HG02870 (cell line): Measurements from ENCODE around the gene TMEM164.

ENCODE experiments used
- ATAC-seq: cut with Tn5 transposase; IDR thresholded peaks from one replicate; pipeline ENCODE4 v1.9.1; 2021; ENCODE audit warnings: mild to moderate bottlenecking, moderate library complexity; ENCODE audit not compliant: unreplicated experiment

Gene TMEM164

GRCh38 chrX:110161361-110161686, 158.4 kb downstream of the TMEM164 start:
- no peak for ATAC-seq

DNA sequence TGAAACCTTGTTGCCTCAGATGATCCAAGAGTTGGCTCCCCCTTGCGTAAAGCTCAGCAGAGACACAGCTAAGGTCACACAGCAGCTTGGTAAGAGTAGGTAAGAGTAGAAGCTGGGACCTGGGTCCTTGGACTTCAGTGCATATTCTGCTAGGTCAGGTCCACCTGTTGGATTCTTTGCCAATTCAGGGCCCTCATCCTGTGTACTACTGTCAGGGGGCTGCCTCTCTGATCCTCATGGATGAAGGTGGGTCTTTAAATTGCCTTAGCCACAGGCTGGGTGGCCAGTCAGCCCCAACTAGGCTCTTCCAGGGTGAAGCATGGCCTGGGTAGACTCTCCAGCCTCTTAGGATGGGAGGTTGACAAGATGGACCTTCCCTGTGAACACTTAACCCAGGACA, 159.2 kb downstream of the TMEM164 start:
- ATAC-seq, result no peak

- ATAC-seq, result no peak
Measured at GRCh38 chrX:110162867-110163266, 160.0 kb downstream of the TMEM164 start.

- no peak for ATAC-seq
Measured at GRCh38 chrX:110163488-110163887, 160.6 kb downstream of the TMEM164 start.

- no peak for ATAC-seq
Measured at GRCh38 chrX:110167952-110168451, 165.1 kb downstream of the TMEM164 start.

GRCh38 chrX:110168585-110168984, 165.7 kb downstream of the TMEM164 start:
- ATAC-seq, result no peak

DNA sequence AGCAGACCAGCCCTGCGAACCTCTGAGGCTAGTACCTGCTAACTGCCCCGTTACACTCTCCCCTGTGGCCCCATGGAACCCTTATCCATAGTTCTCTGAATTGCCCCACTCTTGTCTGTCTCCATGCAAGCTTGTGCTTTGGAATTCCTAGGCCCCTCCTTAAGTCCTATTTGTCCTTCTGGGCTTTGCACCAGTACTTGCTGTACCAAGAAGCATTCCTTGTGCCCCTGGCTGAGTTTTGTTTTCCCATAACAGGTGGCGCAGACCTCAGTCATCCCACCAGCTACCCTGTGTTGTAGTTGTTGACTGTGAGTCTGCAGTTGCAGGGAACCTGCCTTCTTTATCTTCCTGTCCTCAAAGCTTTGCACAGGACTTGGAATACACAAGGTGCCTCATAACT, 167.1 kb downstream of the TMEM164 start:
- ATAC-seq, result no peak

DNA sequence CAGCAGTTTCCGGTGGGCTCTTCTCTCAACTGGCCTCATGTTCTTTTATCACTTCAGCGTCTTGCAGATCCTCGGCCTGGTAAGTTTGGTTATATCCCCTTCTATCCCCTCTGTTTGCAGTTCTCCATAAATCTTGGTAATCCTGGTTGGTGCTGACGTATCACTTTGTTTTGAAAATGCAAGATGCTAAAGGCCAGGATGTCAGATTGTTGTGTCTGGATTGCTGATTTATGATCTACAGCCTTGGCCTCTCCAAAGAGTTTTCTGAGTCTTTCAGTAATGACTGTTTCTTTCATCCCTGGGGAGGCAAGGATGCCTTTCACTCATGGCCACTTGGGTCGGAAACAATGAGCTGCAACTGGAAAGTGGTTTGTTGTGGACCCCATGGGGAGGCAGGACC, 168.5 kb downstream of the TMEM164 start:
- ATAC-seq, result no peak

DNA sequence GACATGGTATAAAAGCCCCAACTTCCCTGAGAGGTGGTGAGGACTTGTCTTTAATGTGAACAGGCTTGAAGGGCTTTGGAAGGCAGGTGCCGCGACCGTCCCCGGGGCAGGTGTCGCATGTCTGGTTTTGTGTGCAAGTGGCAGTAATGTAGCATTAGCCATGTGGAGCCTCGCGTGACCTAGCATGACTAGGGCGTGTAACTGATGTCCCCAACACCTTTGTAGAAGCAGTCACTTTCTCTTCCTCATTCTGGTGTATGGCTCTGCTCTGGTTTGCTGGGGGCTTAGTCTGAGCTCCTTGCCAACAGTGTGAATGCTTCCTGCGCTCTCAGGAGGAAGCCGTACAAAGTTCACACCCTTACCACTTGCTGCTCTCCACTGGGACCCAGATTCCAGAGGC, 169.3 kb downstream of the TMEM164 start:
- peak; percentile 97 for ATAC-seq

DNA sequence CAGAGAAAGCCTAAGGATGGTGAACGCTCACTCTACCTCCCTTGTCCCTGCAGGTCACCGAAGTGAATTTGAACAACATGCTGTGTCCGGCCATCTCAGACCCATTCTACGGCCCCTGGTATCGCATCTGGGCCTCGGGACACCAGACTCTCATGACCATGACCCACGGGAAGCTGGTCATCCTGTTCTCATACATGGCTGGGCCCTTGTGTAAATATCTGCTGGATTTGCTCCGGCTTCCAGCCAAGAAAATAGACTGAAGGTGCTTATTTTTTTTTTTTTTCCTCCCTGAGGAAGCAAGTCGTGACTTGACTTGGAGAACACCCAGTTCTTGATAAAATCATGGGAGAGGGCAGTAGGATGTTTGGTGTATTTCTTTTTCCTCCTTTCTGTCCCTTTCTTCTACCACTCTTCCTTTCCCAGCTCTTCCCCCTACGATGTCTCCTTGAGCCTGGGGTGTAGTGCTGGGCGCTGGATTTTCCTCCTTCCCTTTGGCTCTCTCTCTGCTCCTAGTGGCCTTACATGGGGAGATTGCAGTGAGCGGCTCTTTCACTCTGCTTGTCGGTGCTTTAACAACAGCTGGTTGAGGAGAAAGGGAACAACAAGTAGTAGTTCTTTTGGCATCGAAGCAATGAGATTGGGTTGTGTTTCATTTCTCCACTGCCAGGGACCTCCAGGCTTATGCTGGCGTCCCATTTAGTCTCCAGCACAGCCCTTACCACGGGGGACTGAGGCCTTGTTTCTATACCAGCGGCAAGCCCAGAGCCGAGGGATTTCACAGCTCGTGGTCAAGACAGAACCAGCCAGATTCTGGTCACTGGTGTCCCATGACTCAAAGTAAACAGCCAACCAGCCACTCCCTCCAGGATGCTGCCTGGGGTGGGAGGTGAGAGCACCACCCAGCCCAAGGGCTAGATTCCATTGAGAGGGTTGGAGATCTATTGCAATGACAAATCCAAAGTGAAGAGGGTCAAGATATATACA, 170.6 kb downstream of the TMEM164 start:
- ATAC-seq, result no peak

GRCh38 chrX:110175146-110175545, 172.2 kb downstream of the TMEM164 start:
- ATAC-seq, result no peak

DNA sequence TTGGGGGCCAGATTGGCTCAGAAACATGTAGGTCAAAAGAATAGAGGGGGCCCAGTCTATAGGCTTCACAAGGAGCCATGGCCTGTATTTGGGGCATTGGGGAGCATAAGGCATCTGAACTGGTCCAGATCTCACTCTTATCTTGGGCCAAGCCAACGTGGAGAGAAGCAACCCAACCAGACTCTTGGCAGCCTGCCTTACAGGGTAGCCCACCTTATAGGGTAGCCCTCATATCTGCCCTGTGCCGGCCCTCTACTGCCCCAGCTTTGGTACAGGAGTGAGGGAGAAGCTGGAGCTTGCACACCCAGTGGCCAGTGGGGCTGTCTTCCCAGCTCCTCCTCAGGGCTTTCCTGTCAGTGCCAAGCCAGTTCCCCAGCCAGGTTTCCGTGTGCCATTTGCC, 172.8 kb downstream of the TMEM164 start:
- no peak for ATAC-seq

GRCh38 chrX:110178179-110178865, 175.4 kb downstream of the TMEM164 start:
- ATAC-seq, result no peak

DNA sequence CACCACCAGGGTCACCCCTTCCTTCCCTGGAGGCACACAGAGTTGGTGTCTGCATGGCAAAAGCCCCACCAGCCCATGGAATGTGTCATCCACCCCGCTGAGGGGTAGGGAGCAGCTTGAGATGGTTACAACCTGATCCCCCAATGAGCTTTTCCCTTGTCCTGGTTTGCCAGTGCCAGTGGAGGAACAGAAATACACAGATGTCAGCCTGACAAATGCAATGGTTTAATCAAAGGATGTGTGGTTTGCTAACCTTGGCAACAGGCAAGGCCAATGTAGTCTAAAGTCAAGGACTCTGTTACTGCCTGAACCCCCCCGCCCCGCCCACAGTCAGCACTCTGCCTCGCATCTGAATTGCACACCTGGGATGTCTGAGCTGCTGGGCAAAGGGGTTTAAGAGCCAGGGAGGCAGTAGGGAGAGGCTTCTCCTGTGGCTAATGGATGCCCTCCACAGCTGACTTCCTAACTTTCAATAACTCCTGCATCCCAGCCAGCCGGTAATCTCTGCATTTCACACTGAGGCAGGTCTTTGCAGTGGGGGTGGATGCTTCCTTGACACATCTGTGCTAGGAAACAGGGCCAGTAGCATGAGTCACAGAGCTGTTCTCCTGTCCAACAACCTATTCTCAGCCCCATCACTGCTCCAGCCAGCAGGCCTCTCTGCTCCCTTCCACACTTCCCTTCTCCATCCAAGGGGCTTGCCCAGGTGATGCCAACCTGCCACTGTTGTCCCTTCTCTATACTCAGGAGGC, 177.4 kb downstream of the TMEM164 start:
- no peak for ATAC-seq

DNA sequence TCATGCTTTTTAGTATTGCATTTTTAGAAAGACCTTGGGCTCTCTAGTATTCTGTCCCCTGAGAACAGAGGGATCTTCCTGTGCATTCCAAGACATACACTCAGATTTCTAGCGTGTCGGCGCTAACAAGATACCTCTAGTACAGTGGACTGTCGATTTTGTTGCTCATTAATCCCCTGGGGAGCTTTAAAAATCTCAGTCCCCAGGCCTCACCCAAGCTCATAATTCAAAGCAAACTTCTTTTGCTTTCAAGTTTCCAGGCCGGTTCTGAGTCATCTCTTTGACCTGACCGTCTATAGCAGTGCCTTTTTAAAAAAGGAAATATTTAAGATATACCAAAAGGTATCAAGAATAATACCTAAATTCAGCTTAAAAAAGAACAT, 178.0 kb downstream of the TMEM164 start:
- ATAC-seq, result peak; percentile 62

GRCh38 chrX:110181459-110182137, 178.7 kb downstream of the TMEM164 start:
- ATAC-seq, result no peak

DNA sequence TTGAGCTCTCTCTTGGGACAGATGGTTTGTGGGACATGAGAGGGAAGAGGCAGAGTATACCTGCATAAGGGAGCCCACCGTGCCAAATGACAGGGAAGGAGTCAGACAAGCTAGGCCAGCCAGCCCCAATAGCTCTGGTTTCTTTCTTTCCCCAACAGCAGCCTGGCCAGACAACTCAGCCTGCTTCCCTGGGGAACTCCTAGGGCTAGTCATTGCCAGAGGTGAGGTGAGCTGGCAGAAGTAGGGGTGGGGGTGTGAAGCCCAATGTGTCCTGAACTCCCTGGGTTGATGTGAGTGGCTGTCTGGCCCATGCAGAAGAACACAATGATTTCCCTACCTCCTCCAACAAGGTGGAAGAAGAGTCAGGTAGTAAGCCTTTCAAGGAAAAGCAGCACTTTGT, 179.4 kb downstream of the TMEM164 start:
- ATAC-seq, result no peak

DNA sequence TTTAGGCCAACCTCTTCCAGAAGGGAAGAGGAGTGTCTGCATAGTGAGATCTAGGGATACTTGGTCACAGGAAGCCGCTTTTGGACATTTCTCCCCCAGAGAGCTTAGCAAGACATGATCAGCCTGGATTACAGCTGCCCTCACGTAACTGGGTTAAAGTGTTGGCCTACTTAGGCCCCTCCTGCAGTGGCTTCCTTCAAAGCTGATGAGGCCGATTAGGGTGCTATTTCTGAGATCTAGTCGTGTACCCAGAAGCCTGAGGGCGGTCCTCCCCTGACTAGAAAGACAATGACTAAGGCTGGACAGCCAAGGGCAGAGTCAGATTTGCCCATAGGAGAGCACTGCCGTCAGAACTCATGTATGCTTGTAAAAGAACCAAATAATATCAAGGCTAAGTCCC, 180.0 kb downstream of the TMEM164 start:
- ATAC-seq, result no peak

DNA sequence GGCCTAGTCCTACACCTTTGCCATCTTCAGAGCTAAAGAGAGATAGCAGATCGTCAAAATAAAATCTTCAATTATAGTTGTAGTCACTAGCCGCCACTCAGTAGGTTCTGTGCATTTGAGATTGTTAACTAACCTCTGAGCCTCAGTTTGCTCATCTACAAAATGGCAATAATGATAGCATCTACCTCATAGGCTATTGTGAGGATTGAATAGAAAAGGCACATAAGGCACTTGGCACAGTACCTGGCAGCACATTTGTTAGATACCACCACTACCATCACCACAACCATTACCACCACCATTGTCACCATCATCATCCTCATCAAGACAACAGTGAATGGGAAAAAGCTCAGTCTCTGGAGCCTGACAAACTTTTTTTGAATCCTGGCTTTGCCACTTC, 180.4 kb downstream of the TMEM164 start:
- ATAC-seq, result no peak

- no peak for ATAC-seq
Measured at GRCh38 chrX:110188701-110189558, 186.0 kb downstream of the TMEM164 start.
